A673 (cell line): ENCODE data around the gene CLDN18.

Experiments
- CTCF ChIP-seq: fragments of 300-800, 200-600 bp; sonication (generic); conservative IDR thresholded peaks from 2 replicates; pipeline ENCODE4 v1.5.1; 2017; ENCODE audit warnings: low read depth, mild to moderate bottlenecking, antibody characterized with exemption, low read length, moderate library complexity, mixed read lengths
- EZH2 ChIP-seq: fragments of 200-600 bp; sonication (generic); IDR thresholded peaks from 2 replicates; pipeline ENCODE4 v1.6.1; 2017; ENCODE audit warnings: borderline replicate concordance, low read depth, mild to moderate bottlenecking, mixed read lengths, antibody characterized with exemption, low read length; ENCODE audit not compliant: poor library complexity, severe bottlenecking

- TF ChIP-seq CTCF (no peak), EZH2 (no peak)
Measured at GRCh38 chr3:138060792-138061191, 50.8 kb downstream of the CLDN18 start.
